Parietal lobe (tissue), 2 donors: ENCODE results near the gene FAM8A1. TPM values are rescaled to one million over a fixed set of nuclear protein-coding genes. Genes with fewer than 3 reads are reported as not detected.

Experiments used
- small RNA-seq: library from RNA; depleted of rRNA; stranded (forward); fragments of <200 nt; gene quantifications from one replicate; pipeline ENCODE3, GENCODE V24; 2014; ENCODE audit warnings: low replicate concordance
- total RNA-seq: library from RNA; depleted of rRNA; stranded (reverse); fragments of >200 nt; gene quantifications from one replicate; pipeline ENCODE4 v1.2.3, GENCODE V29; 2014

Gene FAM8A1, protein sequence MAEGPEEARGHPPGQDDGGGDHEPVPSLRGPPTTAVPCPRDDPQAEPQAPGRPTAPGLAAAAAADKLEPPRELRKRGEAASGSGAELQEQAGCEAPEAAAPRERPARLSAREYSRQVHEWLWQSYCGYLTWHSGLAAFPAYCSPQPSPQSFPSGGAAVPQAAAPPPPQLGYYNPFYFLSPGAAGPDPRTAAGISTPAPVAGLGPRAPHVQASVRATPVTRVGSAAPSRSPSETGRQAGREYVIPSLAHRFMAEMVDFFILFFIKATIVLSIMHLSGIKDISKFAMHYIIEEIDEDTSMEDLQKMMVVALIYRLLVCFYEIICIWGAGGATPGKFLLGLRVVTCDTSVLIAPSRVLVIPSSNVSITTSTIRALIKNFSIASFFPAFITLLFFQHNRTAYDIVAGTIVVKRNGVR
- 54.5 TPM for total RNA-seq

DNA sequence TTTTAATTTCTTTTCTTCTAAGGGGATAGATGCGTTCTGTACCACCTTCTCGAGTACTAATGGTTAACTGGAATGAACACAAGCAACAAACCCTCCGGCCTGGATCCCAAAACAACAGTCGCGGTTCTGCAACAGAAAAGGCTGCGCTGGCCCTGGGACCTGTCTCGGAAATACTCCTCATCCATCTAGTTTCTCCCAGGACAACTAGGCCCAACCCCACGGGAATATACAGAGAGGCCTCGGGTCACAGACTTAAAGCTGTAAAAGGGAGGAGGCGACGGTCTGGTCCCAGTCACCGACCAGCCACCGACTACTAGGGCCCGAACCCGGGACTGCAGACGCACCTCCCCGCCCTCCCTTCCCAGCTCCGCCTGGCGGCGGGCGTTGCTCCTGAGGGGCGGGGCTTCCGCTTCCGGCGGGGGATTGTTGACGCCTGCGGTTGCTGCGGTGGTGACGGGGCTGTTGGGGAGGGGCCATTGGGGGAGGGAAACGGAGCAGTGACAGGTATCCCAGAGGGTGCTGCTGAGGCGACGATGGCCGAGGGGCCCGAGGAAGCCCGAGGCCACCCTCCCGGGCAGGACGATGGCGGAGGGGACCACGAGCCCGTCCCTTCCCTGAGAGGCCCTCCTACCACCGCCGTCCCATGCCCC lies at the start of gene FAM8A1:
Gene FAM8A1, plus strand, starts transcription at position 426 of the 650 bp plus-strand sequence. Its CDS starts 108 bp downstream, at position 534.

Small RNA genes lying within 50 kb of the gene (small RNA-seq; reads per million reads assigned to genes)
- gene RNU6-190P (not detected), gene SUMO2P13 (not detected)

Other genes starting within 250 kb of the FAM8A1 start
- 43.2 TPM for gene CAP2, start 206.7 kb upstream of the FAM8A1 start, total RNA-seq
- gene NUP153, start 106.6 kb downstream of the FAM8A1 start, total RNA-seq, result 58.8 TPM